Testis (tissue), 3 donors: Measurements from ENCODE around the gene MYL1. TPM values are rescaled to one million over a fixed set of nuclear protein-coding genes. Genes with fewer than 3 reads are reported as not detected.

Source experiments
- DNase-seq: peaks from one replicate; pipeline ENCODE4 v3.0.0-alpha.2; 2019
- H3K27ac ChIP-seq, 2 donors: fragments of 200-600 bp; sonication (generic); one replicate each; pipeline ENCODE4 v1.5.1; 2019
- H3K27me3 ChIP-seq: fragments of 200-600 bp; sonication (generic); one replicate; pipeline ENCODE4 v1.5.1; 2019
- H3K36me3 ChIP-seq: fragments of 200-600 bp; sonication (generic); one replicate; pipeline ENCODE4 v1.5.1; 2017; ENCODE audit warnings: low read depth; ENCODE audit errors: missing control alignments
- H3K4me1 ChIP-seq: fragments of 200-600 bp; sonication (generic); one replicate; pipeline ENCODE4 v1.5.1; 2019
- H3K4me3 ChIP-seq, 2 donors: fragments of 200-600 bp; sonication (generic); one replicate each; pipeline ENCODE4 v1.5.1; 2017 to 2019
- H3K9me3 ChIP-seq: fragments of 200-600 bp; sonication (generic); one replicate; pipeline ENCODE4 v1.5.1; 2017
- CTCF ChIP-seq, 3 experiments: fragments of 450-650 bp in 2 of 3; fragments of 200-600 bp in 1 of 3; sonication (generic) in 1 of 3; IDR thresholded peaks; one replicate each; pipeline ENCODE4 v1.5.1; 2016 to 2019; ENCODE audit warnings: antibody characterized with exemption in 3 of 3, mild to moderate bottlenecking in 2 of 3, moderate library complexity in 1 of 3
- POLR2A ChIP-seq: fragments of 450-650 bp; IDR thresholded peaks from one replicate; pipeline ENCODE4 v1.6.1; 2017; ENCODE audit warnings: antibody characterized with exemption, mild to moderate bottlenecking, moderate library complexity
- WGBS, 2 donors: methylation state at CpG; one replicate each; pipeline ENCODE4 v1.1.5; 2018; 5-methylcytosine and 5-hydroxymethylcytosine counted together
- intact Hi-C: fragments of 100-400 bp; cut with DNase I; formaldehyde crosslinking; loops from one replicate; pipeline ENCODE4 v1.15.1; 2023; ENCODE audit warnings: low total_unique reads
- polyA plus RNA-seq: library from polyadenylated mRNA; stranded (reverse); fragments of 350-450 nt; fragmentation: Illumina TruSeq; extraction: RNeasy Lipid Tissue Mini Kit (QIAGEN cat#74804); gene quantifications from one replicate; pipeline ENCODE4 v1.2.3, GENCODE V29; 2014; ENCODE audit warnings: low read depth, low replicate concordance; ENCODE audit not compliant: insufficient read depth
- total RNA-seq, 2 donors: library from RNA; depleted of rRNA; stranded (reverse); fragments of >200 nt; gene quantifications; one replicate each; pipeline ENCODE4 v1.2.3, GENCODE V29; 2016

Gene MYL1
- total and polyA plus RNA-seq, 3 donors from 2014 or later, result 33.1 TPM; not detected in 2

GRCh38 chr2:210318486-210318885 is 3.5 kb upstream of the MYL1 start:
- no peak overlapping the region for H3K27ac ChIP-seq
- intact Hi-C loops, result no loop called here
- no peaks in the 10 kb centered on the region for H3K36me3 ChIP-seq
- H3K27me3 ChIP-seq, result no peaks in the 10 kb centered on the region
- no peaks in the 10 kb centered on the region for H3K9me3 ChIP-seq
- 80 to 83% methylated on average over 2 of the region's 2 CpGs for WGBS, 2 donors
- H3K4me3 ChIP-seq, result no peak overlapping the region
- DNase-seq, result no peak
- TF ChIP-seq CTCF (IDR thresholded peaks at IDR 0.05), result no peak
- H3K4me1 ChIP-seq, result no peaks in the 10 kb centered on the region

GRCh38 chr2:210310550-210310949 is 4.4 kb downstream of the MYL1 start:
- no peaks in the 10 kb centered on the region for H3K36me3 ChIP-seq
- H3K9me3 ChIP-seq, result no peaks in the 10 kb centered on the region
- no peak for DNase-seq
- no peak overlapping the region for H3K27ac ChIP-seq
- WGBS, 2 donors, result 0 to 48% methylated on average over 1 of the region's 1 CpG
- H3K4me1 ChIP-seq, result no peaks in the 10 kb centered on the region
- no peak overlapping the region for H3K4me3 ChIP-seq
- no peaks in the 10 kb centered on the region for H3K27me3 ChIP-seq
- TF ChIP-seq CTCF (IDR thresholded peaks at IDR 0.05), result no peak
- intact Hi-C loops, result no loop called here

GRCh38 chr2:210309548-210310233 is 5.3 kb downstream of the MYL1 start:
- Histone ChIP-seq H3K27ac (no peak overlapping the region), H3K4me1 (no peaks in the 10 kb centered on the region), H3K36me3 (no peaks in the 10 kb centered on the region), H3K9me3 (no peaks in the 10 kb centered on the region), H3K27me3 (no peaks in the 10 kb centered on the region), H3K4me3 (no peak overlapping the region)
- WGBS, 2 donors, result 61 to 67% methylated on average over 1 of the region's 1 CpG
- intact Hi-C loops, result no loop called here
- no peak for DNase-seq
- TF ChIP-seq POLR2A (no peak), CTCF (IDR thresholded peaks at IDR 0.05) (no peak)

GRCh38 chr2:210303498-210303897 is 11.5 kb downstream of the MYL1 start:
- Histone ChIP-seq H3K36me3 (no peaks in the 10 kb centered on the region), H3K4me1 (no peaks in the 10 kb centered on the region), H3K4me3 (no peak overlapping the region), H3K27ac (no peak overlapping the region), H3K9me3 (no peaks in the 10 kb centered on the region), H3K27me3 (no peaks in the 10 kb centered on the region)
- no peak for TF ChIP-seq CTCF (IDR thresholded peaks at IDR 0.05)
- TF ChIP-seq POLR2A, result no peak
- 77 to 93% methylated on average over 3 of the region's 3 CpGs for WGBS, 2 donors
- no peak for DNase-seq
- intact Hi-C loops, result no loop called here

GRCh38 chr2:210302326-210302725 is 12.6 kb downstream of the MYL1 start:
- no peak for TF ChIP-seq POLR2A
- TF ChIP-seq CTCF (IDR thresholded peaks at IDR 0.05), result no peak
- intact Hi-C loops, result no loop called here
- Histone ChIP-seq H3K4me1 (no peaks in the 10 kb centered on the region), H3K9me3 (no peaks in the 10 kb centered on the region), H3K27me3 (no peaks in the 10 kb centered on the region), H3K27ac (no peak overlapping the region), H3K36me3 (no peaks in the 10 kb centered on the region), H3K4me3 (no peak overlapping the region)
- DNase-seq, result no peak
- 79 to 82% methylated on average over 3 of the region's 3 CpGs for WGBS, 2 donors
